H9 (cell line): ENCODE measurements around the gene INPP5A. TPM values are rescaled to one million over a fixed set of nuclear protein-coding genes. Genes with fewer than 3 reads are reported as not detected.

Experiments used
- DNase-seq: peaks from one replicate; pipeline ENCODE4 v3.0.0-alpha.2; 2017
- H2AFZ ChIP-seq: one replicate; pipeline ENCODE4 v1.6.1; 2013; ENCODE audit warnings: mild to moderate bottlenecking, low read length, control low read depth, moderate library complexity
- H2AK5ac ChIP-seq: 2 replicates; pipeline ENCODE4 v1.6.1; 2013; ENCODE audit warnings: low read length, control low read depth, mixed read lengths; ENCODE audit not compliant: insufficient read length
- H2BK120ac ChIP-seq: one replicate; pipeline ENCODE4 v1.6.1; 2013; ENCODE audit warnings: low read depth, mild to moderate bottlenecking, low read length, control low read depth, inconsistent platforms; ENCODE audit not compliant: poor library complexity, severe bottlenecking
- H2BK12ac ChIP-seq: 2 replicates; pipeline ENCODE4 v1.6.1; 2013; ENCODE audit warnings: low read length, control low read depth, mixed read lengths, low read depth; ENCODE audit not compliant: insufficient read length
- H2BK15ac ChIP-seq: 2 replicates; pipeline ENCODE4 v1.6.1; 2013; ENCODE audit warnings: low read depth, low read length, control low read depth
- H2BK20ac ChIP-seq: one replicate; pipeline ENCODE4 v1.6.1; 2013; ENCODE audit warnings: low read depth, mild to moderate bottlenecking, low read length, control low read depth, inconsistent platforms; ENCODE audit not compliant: poor library complexity, severe bottlenecking
- H2BK5ac ChIP-seq: 2 replicates; pipeline ENCODE4 v1.6.1; 2013; ENCODE audit warnings: low read length, control low read depth, mixed read lengths; ENCODE audit not compliant: insufficient read length
- H3K14ac ChIP-seq: 2 replicates; pipeline ENCODE4 v1.6.1; 2013; ENCODE audit warnings: low read length, control low read depth; ENCODE audit not compliant: insufficient read depth
- H3K18ac ChIP-seq: 2 replicates; pipeline ENCODE4 v1.6.1; 2013; ENCODE audit warnings: low read depth, mild to moderate bottlenecking, mixed read lengths, low read length, control low read depth; ENCODE audit not compliant: insufficient read length
- H3K23ac ChIP-seq: 2 replicates; pipeline ENCODE4 v1.6.1; 2013; ENCODE audit warnings: low read length, control low read depth, mixed read lengths, low read depth; ENCODE audit not compliant: insufficient read length
- H3K23me2 ChIP-seq: 2 replicates; pipeline ENCODE4 v1.6.1; 2013; ENCODE audit warnings: low read depth, mild to moderate bottlenecking, mixed read lengths, low read length, control low read depth; ENCODE audit not compliant: insufficient read length, poor library complexity, severe bottlenecking
- H3K27ac ChIP-seq: 2 replicates; pipeline ENCODE4 v1.5.1; 2013; ENCODE audit warnings: low read length, control low read depth, mixed read lengths, low read depth; ENCODE audit not compliant: insufficient read length
- H3K27me3 ChIP-seq: 2 replicates; pipeline ENCODE4 v1.6.1; 2013; ENCODE audit warnings: low read length, control low read depth, inconsistent platforms; ENCODE audit not compliant: insufficient read depth
- H3K4ac ChIP-seq: 2 replicates; pipeline ENCODE4 v1.6.1; 2013; ENCODE audit warnings: low read depth, mild to moderate bottlenecking, control low read depth, inconsistent platforms, low read length, moderate library complexity
- H3K4me1 ChIP-seq: 2 replicates; pipeline ENCODE4 v1.6.1; 2013; ENCODE audit warnings: low read length, control low read depth, inconsistent platforms; ENCODE audit not compliant: insufficient read depth
- H3K4me2 ChIP-seq: 2 replicates; pipeline ENCODE4 v1.6.1; 2013; ENCODE audit warnings: low read length, control low read depth, mixed read lengths; ENCODE audit not compliant: insufficient read length, insufficient read depth
- H3K56ac ChIP-seq: 2 replicates; pipeline ENCODE4 v1.6.1; 2013; ENCODE audit warnings: low read depth, mild to moderate bottlenecking, mixed read lengths, low read length, control low read depth; ENCODE audit not compliant: insufficient read length
- H3K79me1 ChIP-seq: 2 replicates; pipeline ENCODE4 v1.6.1; 2013; ENCODE audit warnings: low read depth, mild to moderate bottlenecking, moderate library complexity, low read length, control low read depth, inconsistent platforms; ENCODE audit not compliant: insufficient read depth, poor library complexity, severe bottlenecking
- H3K79me2 ChIP-seq: 2 replicates; pipeline ENCODE4 v1.6.1; 2013; ENCODE audit warnings: low read length, control low read depth, inconsistent platforms; ENCODE audit not compliant: insufficient read depth
- H3K9ac ChIP-seq: 2 replicates; pipeline ENCODE4 v1.6.1; 2013; ENCODE audit warnings: low read length, control low read depth, mixed read lengths; ENCODE audit not compliant: insufficient read length; ENCODE audit errors: extremely low read depth
- H3K9me3 ChIP-seq: one replicate; pipeline ENCODE4 v1.6.1; 2013; ENCODE audit warnings: low read depth, low read length, inconsistent platforms; ENCODE audit not compliant: control insufficient read depth
- H3T11ph ChIP-seq: one replicate; pipeline ENCODE4 v1.6.1; 2013; ENCODE audit warnings: mild to moderate bottlenecking, low read length, control low read depth, inconsistent platforms
- H4K20me1 ChIP-seq: one replicate; pipeline ENCODE4 v1.6.1; 2013; ENCODE audit not compliant: control insufficient read depth, insufficient read length, insufficient read depth
- H4K5ac ChIP-seq: 2 replicates; pipeline ENCODE4 v1.6.1; 2013; ENCODE audit warnings: low read depth, mild to moderate bottlenecking, mixed read lengths, low read length, control low read depth; ENCODE audit not compliant: insufficient read length
- H4K8ac ChIP-seq: replicated peaks from 2 replicates; pipeline ENCODE4 v1.6.1; 2013; ENCODE audit warnings: low read length, control low read depth, mixed read lengths, low read depth; ENCODE audit not compliant: insufficient read length
- H4K91ac ChIP-seq: 2 replicates; pipeline ENCODE4 v1.6.1; 2013; ENCODE audit warnings: low read depth, mild to moderate bottlenecking, moderate library complexity, mixed read lengths, low read length, control low read depth; ENCODE audit not compliant: insufficient read length
- H3K27ac Mint-ChIP-seq, 3 experiments: 2 replicates in 2 of 3; 3 replicates in 1 of 3; pipeline ENCODE4 v1.8.0; 2020 to 2021; ENCODE audit warnings: mixed read lengths in 3 of 3, mild to moderate bottlenecking in 1 of 3, moderate library complexity in 1 of 3
- H3K27me3 Mint-ChIP-seq: 2 replicates; pipeline ENCODE4 v1.8.0; 2021; ENCODE audit warnings: low read depth, mild to moderate bottlenecking, moderate library complexity, mixed read lengths
- H3K36me3 Mint-ChIP-seq, 3 experiments: 2 replicates in 2 of 3; 3 replicates in 1 of 3; pipeline ENCODE4 v1.8.0; 2020 to 2021; ENCODE audit warnings: low read depth in 3 of 3, mixed read lengths in 3 of 3; ENCODE audit not compliant: insufficient read depth in 1 of 3
- H3K4me1 Mint-ChIP-seq, 2 experiments: 2 replicates each; pipeline ENCODE4 v1.8.0; 2020; ENCODE audit warnings: mixed read lengths in 2 of 2
- H3K4me3 Mint-ChIP-seq, 2 experiments: 2 replicates in 1 of 2; 3 replicates in 1 of 2; pipeline ENCODE4 v1.8.0; 2020 to 2021; ENCODE audit warnings: mild to moderate bottlenecking in 2 of 2, mixed read lengths in 2 of 2, moderate library complexity in 1 of 2
- H3K9me3 Mint-ChIP-seq, 2 experiments: 2 replicates in 1 of 2; 3 replicates in 1 of 2; pipeline ENCODE4 v1.8.0; 2020; ENCODE audit warnings: mild to moderate bottlenecking in 2 of 2, mixed read lengths in 2 of 2, moderate library complexity in 1 of 2
- CTCF ChIP-seq: fragments of 200-600 bp; sonication (generic); conservative IDR thresholded peaks from 3 replicates; pipeline ENCODE4 v1.8.0; 2021; ENCODE audit warnings: antibody characterized with exemption, mild to moderate bottlenecking
- WGBS: extraction: QIAGEN DNeasy Blood & Tissue Kit; methylation state at CpG from one replicate; pipeline ENCODE4 v1.1.7; 2013; ENCODE audit warnings: missing lambda C conversion rate, low lambda C conversion rate, mixed read lengths; ENCODE audit not compliant: insufficient read length; ENCODE audit errors: extremely low coverage; 5-methylcytosine and 5-hydroxymethylcytosine counted together
- total RNA-seq: library from RNA; stranded (reverse); gene quantifications from 2 replicates; pipeline ENCODE4 v1.2.1, GENCODE V29; 2021

The INPP5A gene
- total RNA-seq, 1 experiment from 2014 or later = 17.7 TPM

- Histone ChIP-seq H4K20me1 (no peaks in the 10 kb centered on the region), H3K23me2 (no peaks in the 10 kb centered on the region), H2AFZ (no peak overlapping the region), H3K56ac (no peak overlapping the region), H3K27me3 (no peaks in the 10 kb centered on the region), H3T11ph (no peak overlapping the region), H3K4ac (no peak overlapping the region), H2BK5ac (no peak overlapping the region), H4K91ac (no peak overlapping the region), H3K23ac (no peak overlapping the region), H3K14ac (no peak overlapping the region), H3K18ac (no peak overlapping the region), H2AK5ac (no peak overlapping the region), H2BK12ac (no peak overlapping the region), H3K79me1 (no peaks in the 10 kb centered on the region), H4K8ac (no peak overlapping the region), H3K27ac (no peak overlapping the region), H3K9me3 (no peaks in the 10 kb centered on the region), H2BK120ac (no peak overlapping the region), H4K5ac (no peak overlapping the region), H3K79me2 (no peaks in the 10 kb centered on the region), H2BK20ac (no peak overlapping the region), H3K9ac (no peak overlapping the region), H2BK15ac (no peak overlapping the region), H3K4me2 (no peak overlapping the region), H3K4me1 (peaks cover 2% of the 10 kb centered on the region; the same call in 1 of the 2 replicates)
- H3K4me3 Mint-ChIP-seq = no peak overlapping the region
- H3K27ac Mint-ChIP-seq = no peak overlapping the region
- TF ChIP-seq CTCF = no peak
- H3K36me3 Mint-ChIP-seq = no peaks in the 10 kb centered on the region
- H3K4me1 Mint-ChIP-seq = peaks cover 7 to 8% of the 10 kb centered on the region in 2 experiments; a peak in 2 of 4 replicates
- no CpG with 5 or more reads among the region's 23 CpGs for WGBS
- no peaks in the 10 kb centered on the region; a peak in 1 of 5 replicates for H3K9me3 Mint-ChIP-seq
- DNase-seq = no peak
- peaks cover 19% of the 10 kb centered on the region for H3K27me3 Mint-ChIP-seq
These were observed 26.2 kb upstream of the INPP5A start for GRCh38 chr10:132511121-132512051.
